Fibroblast of lung (primary cell): ENCODE measurements around the gene NRTN. TPM values are rescaled to one million over a fixed set of nuclear protein-coding genes. Genes with fewer than 3 reads are reported as not detected.

Experiments
- DNase-seq, 2 donors: peaks; one replicate each; pipeline versions ENCODE4 v3.0.0 to v3.0.0-alpha.2; 2010; ENCODE audit warnings: low read depth in 2 of 2
- H2AFZ ChIP-seq: 2 replicates; pipeline ENCODE4 v1.5.1; 2012; ENCODE audit warnings: low read length, control low read depth, inconsistent platforms
- H3K27ac ChIP-seq: 2 replicates; pipeline ENCODE4 v1.5.1; 2011; ENCODE audit warnings: low read length, control low read depth; ENCODE audit not compliant: insufficient read depth
- H3K27me3 ChIP-seq: 2 replicates; pipeline ENCODE4 v1.5.1; 2011; ENCODE audit warnings: mild to moderate bottlenecking, low read length; ENCODE audit not compliant: control insufficient read depth, insufficient read depth
- H3K36me3 ChIP-seq: 2 replicates; pipeline ENCODE4 v1.5.1; 2011; ENCODE audit warnings: low read length; ENCODE audit not compliant: control insufficient read depth, insufficient read depth
- H3K4me1 ChIP-seq: 2 replicates; pipeline ENCODE4 v1.5.1; 2011; ENCODE audit warnings: low read length; ENCODE audit not compliant: control insufficient read depth, insufficient read depth; ENCODE audit errors: extremely low read depth
- H3K4me2 ChIP-seq: 2 replicates; pipeline ENCODE4 v1.5.1; 2011; ENCODE audit warnings: low read length, control low read depth; ENCODE audit not compliant: insufficient read depth; ENCODE audit errors: extremely low read depth
- H3K4me3 ChIP-seq, 4 experiments: fragments of 200-600 bp in 1 of 4; sonication (generic) in 1 of 4; replicated peaks in 1 of 4; 2 replicates each; pipeline ENCODE4 v1.5.1; 2011 to 2016; ENCODE audit warnings: low read length in 4 of 4, low read depth in 3 of 4, mild to moderate bottlenecking in 3 of 4, control low read depth in 2 of 4, inconsistent platforms in 1 of 4, mixed read lengths in 1 of 4; ENCODE audit not compliant: insufficient read depth in 1 of 4; ENCODE audit errors: control extremely low read depth in 1 of 4
- H3K79me2 ChIP-seq: 2 replicates; pipeline ENCODE4 v1.5.1; 2012; ENCODE audit warnings: mild to moderate bottlenecking, low read length, inconsistent platforms; ENCODE audit not compliant: control insufficient read depth, insufficient read depth
- H3K9ac ChIP-seq: 2 replicates; pipeline ENCODE4 v1.5.1; 2011; ENCODE audit warnings: mild to moderate bottlenecking, low read length, control low read depth; ENCODE audit not compliant: insufficient read depth
- H3K9me3 ChIP-seq: 2 replicates; pipeline ENCODE4 v1.5.1; 2012; ENCODE audit warnings: low read depth, low read length; ENCODE audit not compliant: control insufficient read depth, insufficient read depth
- H4K20me1 ChIP-seq: 2 replicates; pipeline ENCODE4 v1.5.1; 2011; ENCODE audit warnings: low read length; ENCODE audit not compliant: control insufficient read depth, insufficient read depth; ENCODE audit errors: extremely low read depth
- CTCF ChIP-seq, 2 donors: IDR thresholded peaks in 1 of 2; conservative IDR thresholded peaks in 1 of 2; 1 replicate in 1 of 2; 2 replicates in 1 of 2; pipeline ENCODE4 v1.5.1; 2011 to 2012; ENCODE audit warnings: low read length in 2 of 2, control low read depth in 1 of 2, inconsistent platforms in 1 of 2, low read depth in 1 of 2, mild to moderate bottlenecking in 1 of 2
- EZH2 ChIP-seq: IDR thresholded peaks from 2 replicates; pipeline ENCODE4 v1.5.1; 2012; ENCODE audit warnings: low read length, control low read depth, mild to moderate bottlenecking; ENCODE audit errors: missing control alignments
- polyA plus RNA-seq, 2 donors: library from polyadenylated mRNA; depleted of rRNA in 1 of 2; stranded (reverse) in 1 of 2; unstranded in 1 of 2; fragments of >200 nt; gene quantifications; 2 replicates each; pipeline ENCODE4 v1.2.1, GENCODE V29; 2011 to 2012; ENCODE audit warnings: missing spikeins in 1 of 2
- total RNA-seq: library from RNA; depleted of rRNA; stranded (reverse); fragments of >200 nt; gene quantifications from 2 replicates; pipeline ENCODE4 v1.2.1, GENCODE V29; 2014

The NRTN gene
- total and polyA plus RNA-seq, 2 donors (not counting 1 experiment from before 2014, with no cell fraction given): 0.11 to 0.50 TPM

DNA sequence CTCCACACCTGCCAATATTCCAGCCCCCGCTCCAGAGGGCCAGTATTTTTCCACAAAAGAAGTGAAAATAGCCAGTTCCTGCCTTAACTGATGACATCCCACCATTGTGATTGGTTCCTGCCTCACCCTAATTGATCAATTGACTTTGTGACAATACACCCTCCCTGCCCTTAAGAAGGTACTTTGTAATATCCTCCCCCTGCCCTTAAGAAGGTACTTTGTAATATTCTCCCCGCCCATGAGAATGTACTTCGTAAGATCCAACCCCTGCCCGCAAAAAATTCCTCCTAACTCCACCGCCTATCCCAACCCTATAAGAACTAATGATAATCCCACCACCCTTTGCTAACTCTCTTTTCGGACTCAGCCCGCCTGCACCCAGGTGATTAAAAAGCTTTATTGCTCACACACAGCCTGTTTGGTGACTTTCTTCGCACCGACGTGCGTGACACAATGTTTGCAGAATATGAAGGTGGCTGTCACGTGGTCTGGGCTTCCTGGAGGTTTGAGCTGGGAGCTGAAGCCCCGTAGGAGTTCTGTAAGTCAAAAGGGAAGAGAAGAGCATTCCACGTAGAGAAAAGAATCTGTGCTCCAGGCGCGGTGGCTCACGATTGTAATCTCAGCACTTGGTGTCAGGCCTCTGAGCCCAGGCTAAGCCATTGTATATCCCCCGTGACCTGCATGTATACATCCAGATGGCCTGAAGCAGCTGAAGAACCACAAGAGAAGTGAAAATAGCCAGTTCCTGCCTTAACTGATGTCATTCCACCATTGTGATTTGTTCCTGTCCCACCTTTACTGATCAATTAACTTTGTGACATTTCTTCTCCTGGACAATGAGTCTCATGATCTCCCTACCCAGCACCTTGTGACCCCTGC is 52.6 kb downstream of the NRTN start:
- no peaks in the 10 kb centered on the region for H3K36me3 ChIP-seq
- no peaks in the 10 kb centered on the region for H4K20me1 ChIP-seq
- H2AFZ ChIP-seq: no peak overlapping the region
- H3K27ac ChIP-seq: no peak overlapping the region
- H3K27me3 ChIP-seq: peaks cover 5% of the 10 kb centered on the region
- no peaks in the 10 kb centered on the region for H3K4me1 ChIP-seq
- no peak overlapping the region for H3K9ac ChIP-seq
- H3K9me3 ChIP-seq: no peaks in the 10 kb centered on the region
- no peak for DNase-seq
- TF ChIP-seq EZH2 (no peak), CTCF (conservative IDR thresholded peaks at IDR 0.05 in 1 of 2, IDR thresholded peaks at IDR 0.05 in 1 of 2; ENCODE audit: low read depth in 1 of 2, low read length in 2 of 2) (no peak)
- H3K79me2 ChIP-seq: no peaks in the 10 kb centered on the region
- no peak overlapping the region for H3K4me3 ChIP-seq
- H3K4me2 ChIP-seq: no peak overlapping the region

- no peak overlapping the region for H3K4me2 ChIP-seq
- H3K36me3 ChIP-seq: no peaks in the 10 kb centered on the region
- no peaks in the 10 kb centered on the region for H3K79me2 ChIP-seq
- no peak overlapping the region for H3K9ac ChIP-seq
- no peak for DNase-seq
- H3K4me1 ChIP-seq: no peaks in the 10 kb centered on the region
- no peaks in the 10 kb centered on the region for H3K27me3 ChIP-seq
- no peaks in the 10 kb centered on the region for H3K9me3 ChIP-seq
- H3K4me3 ChIP-seq: no peak overlapping the region
- no peaks in the 10 kb centered on the region for H4K20me1 ChIP-seq
- TF ChIP-seq CTCF (conservative IDR thresholded peaks at IDR 0.05 in 1 of 2, IDR thresholded peaks at IDR 0.05 in 1 of 2; ENCODE audit: low read depth in 1 of 2, low read length in 2 of 2) (no peak), EZH2 (no peak)
- H2AFZ ChIP-seq: no peak overlapping the region
- no peak overlapping the region for H3K27ac ChIP-seq
These were observed 58.3 kb downstream of the NRTN start for GRCh38 chr19:5863030-5863665.

DNA sequence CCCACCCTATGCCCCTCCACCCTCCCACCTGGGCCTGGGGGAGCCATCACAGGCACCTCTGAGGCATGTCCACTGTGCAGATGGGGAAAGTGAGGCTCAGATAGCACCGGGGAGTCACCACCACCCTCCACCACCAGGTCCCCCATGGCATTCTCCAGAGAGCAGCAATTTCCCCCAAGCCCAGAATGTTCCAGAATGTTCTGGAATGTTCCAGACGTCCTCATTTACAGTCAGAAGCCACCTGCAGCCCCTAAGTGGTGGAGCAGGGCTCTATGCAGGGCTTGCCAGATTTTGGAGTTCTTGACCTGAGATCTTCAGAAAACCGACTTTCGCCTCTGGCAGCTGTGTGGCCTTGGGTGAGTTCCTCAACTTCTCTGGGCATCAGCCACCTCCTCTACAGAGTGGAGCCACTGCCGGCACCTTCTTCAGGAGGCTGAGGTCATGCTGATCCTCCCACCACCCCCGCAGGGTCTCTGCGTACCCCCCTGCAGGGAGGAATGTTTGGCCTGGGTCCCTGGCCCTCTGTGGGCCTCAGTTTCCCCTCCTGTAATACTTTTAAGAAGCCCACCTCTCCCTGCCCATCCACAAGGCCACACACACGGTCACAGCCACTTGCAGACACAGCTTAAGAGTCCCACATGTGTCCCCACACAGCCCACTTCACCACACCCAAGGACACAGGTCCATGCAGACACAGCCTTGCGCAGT is 59.3 kb downstream of the NRTN start:
- no peaks in the 10 kb centered on the region for H3K9me3 ChIP-seq
- H3K27me3 ChIP-seq: no peaks in the 10 kb centered on the region
- no peak overlapping the region for H3K9ac ChIP-seq
- no peak overlapping the region for H2AFZ ChIP-seq
- H3K4me3 ChIP-seq: no peak overlapping the region
- H3K4me1 ChIP-seq: no peaks in the 10 kb centered on the region
- no peak overlapping the region for H3K27ac ChIP-seq
- H4K20me1 ChIP-seq: no peaks in the 10 kb centered on the region
- no peaks in the 10 kb centered on the region for H3K36me3 ChIP-seq
- no peak overlapping the region for H3K4me2 ChIP-seq
- no peak for DNase-seq
- TF ChIP-seq EZH2 (no peak), CTCF (conservative IDR thresholded peaks at IDR 0.05 in 1 of 2, IDR thresholded peaks at IDR 0.05 in 1 of 2; ENCODE audit: low read depth in 1 of 2, low read length in 2 of 2) (no peak)
- H3K79me2 ChIP-seq: no peaks in the 10 kb centered on the region
